ENCODE data around the gene EDEM2.
"Not testable (repeated sequence)": the region's sequence is repeated elsewhere in the genome, so short reads cannot be mapped to it uniquely, and the experiment has no call there.

Gene EDEM2

DNA sequence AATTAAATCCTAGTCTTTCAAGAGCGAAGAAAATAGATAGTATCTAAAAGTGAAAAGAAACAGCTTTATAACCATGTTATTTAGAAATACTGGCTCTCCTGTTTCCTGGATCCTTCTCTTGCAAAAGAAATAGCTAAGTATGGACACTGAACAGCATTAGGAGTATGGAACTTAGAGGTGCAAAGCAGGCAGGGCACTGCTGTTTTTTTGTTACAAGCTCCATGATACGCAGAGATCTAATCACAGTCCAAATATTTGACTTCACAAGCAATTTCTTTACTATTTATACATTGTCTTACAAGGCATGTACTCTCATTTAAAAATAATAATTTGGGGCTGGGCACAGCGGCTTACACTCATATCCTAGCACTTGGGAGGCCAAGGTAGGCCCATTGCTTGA is 62.1 kb downstream of the EDEM2 start:
- no peak overlapping the region for H3K27ac ChIP-seq (ENCODE audit: low read depth, low read length)
- TF ChIP-seq EZH2phosphoT487 (conservative IDR thresholded peaks at IDR 0.05; ENCODE audit: low read length) (no peak), CTCF (IDR thresholded peaks at IDR 0.05; ENCODE audit: insufficient read depth, low read length, poor library complexity, severe bottlenecking) (no peak)

GRCh38 chr20:35080348-35080642 is 66.8 kb downstream of the EDEM2 start:
- not testable (repeated sequence) for H3K9me2 ChIP-seq (replicated peaks; ENCODE audit: insufficient read depth, low read length); H2AFZ ChIP-seq (ENCODE audit: low read depth, low read length, severe bottlenecking); H3K27me3 ChIP-seq (ENCODE audit: low read length); H3K4me2 ChIP-seq (ENCODE audit: low read depth, low read length, poor library complexity, severe bottlenecking); H3K27ac ChIP-seq (ENCODE audit: low read depth, low read length); H3K9me3 ChIP-seq (ENCODE audit: insufficient read depth, low read length); H4K20me1 ChIP-seq (ENCODE audit: low read depth, low read length); H3K9ac ChIP-seq (ENCODE audit: low read length); H3K36me3 ChIP-seq (ENCODE audit: low read length); H3F3A ChIP-seq (ENCODE audit: insufficient read depth); H3K4me3 ChIP-seq (ENCODE audit: insufficient read depth, low read length, poor library complexity, severe bottlenecking)
- H3K79me2 ChIP-seq (ENCODE audit: insufficient read depth, low read length): peaks cover 70% of the 10 kb centered on the region

More for the DNA sequence above, 62.1 kb downstream of the EDEM2 start:
- Histone ChIP-seq H3K79me2 (ENCODE audit: insufficient read depth, low read length) (peaks cover 88% of the 10 kb centered on the region), H3F3A (ENCODE audit: insufficient read depth) (peaks cover 7% of the 10 kb centered on the region; the same call in 1 of the 2 replicates), H2AFZ (ENCODE audit: low read depth, low read length, severe bottlenecking) (no peak overlapping the region), H4K20me1 (ENCODE audit: low read depth, low read length) (peaks cover 6% of the 10 kb centered on the region; the same call in 1 of the 2 replicates), H3K36me3 (ENCODE audit: low read length) (peaks cover 2% of the 10 kb centered on the region; the same call in 1 of the 2 replicates), H3K4me3 (ENCODE audit: insufficient read depth, low read length, poor library complexity, severe bottlenecking) (no peak overlapping the region), H3K9ac (ENCODE audit: low read length) (no peak overlapping the region), H3K4me2 (ENCODE audit: low read depth, low read length, poor library complexity, severe bottlenecking) (no peak overlapping the region), H3K9me3 (ENCODE audit: insufficient read depth, low read length) (no peaks in the 10 kb centered on the region), H3K9me2 (replicated peaks; ENCODE audit: insufficient read depth, low read length) (no peaks in the 10 kb centered on the region), H3K27me3 (ENCODE audit: low read length) (no peaks in the 10 kb centered on the region)

- Histone ChIP-seq H2AFZ (ENCODE audit: low read depth, low read length, severe bottlenecking) (no peak overlapping the region), H3K9me2 (replicated peaks; ENCODE audit: insufficient read depth, low read length) (no peaks in the 10 kb centered on the region), H3K27ac (ENCODE audit: low read depth, low read length) (no peak overlapping the region), H3K4me3 (ENCODE audit: insufficient read depth, low read length, poor library complexity, severe bottlenecking) (no peak overlapping the region), H3K9me3 (ENCODE audit: insufficient read depth, low read length) (no peaks in the 10 kb centered on the region), H3K79me2 (ENCODE audit: insufficient read depth, low read length) (peaks cover 64% of the 10 kb centered on the region), H4K20me1 (ENCODE audit: low read depth, low read length) (peaks cover 10% of the 10 kb centered on the region; the same call in 1 of the 2 replicates), H3K27me3 (ENCODE audit: low read length) (no peaks in the 10 kb centered on the region), H3K9ac (ENCODE audit: low read length) (no peak overlapping the region), H3F3A (ENCODE audit: insufficient read depth) (no peaks in the 10 kb centered on the region), H3K36me3 (ENCODE audit: low read length) (peaks cover 8% of the 10 kb centered on the region; the same call in 1 of the 2 replicates), H3K4me2 (ENCODE audit: low read depth, low read length, poor library complexity, severe bottlenecking) (no peak overlapping the region)
- no peak for TF ChIP-seq EZH2phosphoT487 (conservative IDR thresholded peaks at IDR 0.05; ENCODE audit: low read length)
- no peak for TF ChIP-seq CTCF (IDR thresholded peaks at IDR 0.05; ENCODE audit: insufficient read depth, low read length, poor library complexity, severe bottlenecking)
These were observed 67.4 kb downstream of the EDEM2 start for GRCh38 chr20:35079472-35080347.

DNA sequence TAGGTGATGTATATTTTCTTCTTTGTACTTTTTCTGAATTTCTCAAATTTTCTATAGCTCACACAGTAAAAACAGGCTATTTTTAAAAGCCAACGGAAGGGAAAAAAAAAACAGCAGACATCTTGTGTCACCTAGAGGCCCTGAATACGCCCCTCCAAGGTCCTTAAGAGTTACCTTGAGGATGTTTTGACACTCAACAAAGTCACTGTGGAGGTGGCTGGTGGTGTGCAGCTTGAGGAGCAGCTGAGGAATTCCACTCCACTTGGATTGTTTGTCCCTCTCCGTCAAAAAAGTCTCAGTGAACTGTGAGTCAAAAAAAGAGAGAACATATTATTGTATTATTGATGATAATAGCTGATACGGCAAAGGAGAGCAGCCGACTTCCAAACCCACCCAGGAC is 69.3 kb downstream of the EDEM2 start:
- Histone ChIP-seq H2AFZ (ENCODE audit: low read depth, low read length, severe bottlenecking) (no peak overlapping the region), H3K79me2 (ENCODE audit: insufficient read depth, low read length) (peaks cover 53% of the 10 kb centered on the region), H3K27me3 (ENCODE audit: low read length) (no peaks in the 10 kb centered on the region), H3K27ac (ENCODE audit: low read depth, low read length) (no peak overlapping the region), H3K4me3 (ENCODE audit: insufficient read depth, low read length, poor library complexity, severe bottlenecking) (no peak overlapping the region), H3K36me3 (ENCODE audit: low read length) (0 out of 2 replicates have a peak, but pooled peaks cover 8% of the 10 kb centered on the region), H4K20me1 (ENCODE audit: low read depth, low read length) (peaks cover 10% of the 10 kb centered on the region; the same call in 1 of the 2 replicates), H3K9ac (ENCODE audit: low read length) (no peak overlapping the region), H3K9me2 (replicated peaks; ENCODE audit: insufficient read depth, low read length) (no peaks in the 10 kb centered on the region), H3K4me2 (ENCODE audit: low read depth, low read length, poor library complexity, severe bottlenecking) (no peak overlapping the region), H3F3A (ENCODE audit: insufficient read depth) (no peaks in the 10 kb centered on the region), H3K9me3 (ENCODE audit: insufficient read depth, low read length) (no peaks in the 10 kb centered on the region)
- TF ChIP-seq CTCF (IDR thresholded peaks at IDR 0.05; ENCODE audit: insufficient read depth, low read length, poor library complexity, severe bottlenecking) (no peak), EZH2phosphoT487 (conservative IDR thresholded peaks at IDR 0.05; ENCODE audit: low read length) (no peak)

Data from SU-DHL-6 (cell line).